HepG2 (cell line): ENCODE data around the gene TMEM258. TPM values are rescaled to one million over a fixed set of nuclear protein-coding genes. Genes with fewer than 3 reads are reported as not detected.
A peak's percentile ranks its signal among the peaks of the same experiment; 100 is the strongest.

Experiments
- ATF6 ChIP-seq: sonication (generic); formaldehyde crosslinking; conservative IDR thresholded peaks from 2 replicates; pipeline ENCODE4 v1.4.0; 2020; ENCODE audit warnings: missing genetic modification reagents
- BCLAF1 ChIP-seq: fragments of 450-650 bp; IDR thresholded peaks from 2 replicates; pipeline ENCODE4 v1.6.1; 2017; ENCODE audit warnings: mild to moderate bottlenecking
- CEBPB ChIP-seq: IDR thresholded peaks from 2 replicates; pipeline ENCODE4 v1.6.1; 2011; ENCODE audit warnings: low read depth, low read length, improper control_type of control experiment, borderline replicate concordance
- DMTF1 ChIP-seq: sonication (generic); formaldehyde crosslinking; IDR thresholded peaks from 2 replicates; pipeline ENCODE4 v1.4.0; 2020; ENCODE audit warnings: mild to moderate bottlenecking, missing genetic modification reagents
- HMG20A ChIP-seq: IDR thresholded peaks from 2 replicates; pipeline ENCODE4 v1.6.1; 2016; ENCODE audit warnings: borderline replicate concordance
- KAT8 ChIP-seq: IDR thresholded peaks from 2 replicates; pipeline ENCODE4 v1.6.1; 2016; ENCODE audit warnings: missing genetic modification reagents, missing compliant biosample characterization
- MLLT10 ChIP-seq: sonication (generic); formaldehyde crosslinking; IDR thresholded peaks from 2 replicates; pipeline ENCODE4 v1.4.0; 2020; ENCODE audit warnings: missing genetic modification reagents
- PAF1 ChIP-seq: IDR thresholded peaks from 2 replicates; pipeline ENCODE4 v1.6.1; 2016; ENCODE audit warnings: missing genetic modification reagents, missing compliant biosample characterization
- SRY ChIP-seq: sonication (generic); formaldehyde crosslinking; IDR thresholded peaks from 2 replicates; pipeline ENCODE4 v1.8.0; 2022; ENCODE audit warnings: mild to moderate bottlenecking, missing genetic modification reagents
- SYNCRIP ChIP-seq: fragments of 200-400 bp; formaldehyde crosslinking; IDR thresholded peaks from 2 replicates; pipeline ENCODE4 v1.6.1; 2018; ENCODE audit warnings: mild to moderate bottlenecking, low read depth, low read length; ENCODE audit not compliant: insufficient read depth
- TAF15 ChIP-seq: fragments of 200-400 bp; formaldehyde crosslinking; IDR thresholded peaks from one replicate; pipeline ENCODE4 v1.6.1; 2018; ENCODE audit warnings: mild to moderate bottlenecking, low read depth, low read length; ENCODE audit not compliant: poor library complexity, severe bottlenecking
- U2AF2 ChIP-seq: fragments of 200-400 bp; formaldehyde crosslinking; IDR thresholded peaks from 2 replicates; pipeline ENCODE4 v1.6.1; 2017; ENCODE audit warnings: low read depth, mild to moderate bottlenecking, low read length
- ZBTB20 ChIP-seq: sonication (generic); formaldehyde crosslinking; IDR thresholded peaks from 2 replicates; pipeline ENCODE4 v1.8.1; 2023; ENCODE audit warnings: missing genetic modification reagents, low read depth, mild to moderate bottlenecking, borderline replicate concordance
- ZFYVE20 ChIP-seq: sonication (generic); formaldehyde crosslinking; IDR thresholded peaks from 2 replicates; pipeline ENCODE4 v1.8.0; 2023; ENCODE audit warnings: low read depth, mild to moderate bottlenecking, moderate library complexity, missing genetic modification reagents, borderline replicate concordance
- ZNF205 ChIP-seq: IDR thresholded peaks from 2 replicates; pipeline ENCODE4 v1.6.1; 2018; ENCODE audit warnings: missing biosample characterization, missing genetic modification reagents
- ZNF296 ChIP-seq: sonication (generic); formaldehyde crosslinking; conservative IDR thresholded peaks from 2 replicates; pipeline ENCODE4 v1.5.0; 2020; ENCODE audit warnings: mild to moderate bottlenecking, missing genetic modification reagents
- ZNF740 ChIP-seq: sonication (generic); formaldehyde crosslinking; IDR thresholded peaks from 2 replicates; pipeline ENCODE4 v1.4.0; 2020; ENCODE audit warnings: missing genetic modification reagents
- ZNF776 ChIP-seq: sonication (generic); formaldehyde crosslinking; IDR thresholded peaks from 2 replicates; pipeline ENCODE4 v1.4.0; 2020; ENCODE audit warnings: mild to moderate bottlenecking, missing genetic modification reagents
- ZNF800 ChIP-seq: sonication (generic); formaldehyde crosslinking; IDR thresholded peaks from 2 replicates; pipeline ENCODE4 v1.4.0; 2020; ENCODE audit warnings: missing genetic modification reagents
- polyA plus RNA-seq, 8 experiments: library from polyadenylated mRNA; depleted of rRNA in 3 of 8; stranded (reverse) in 7 of 8; unstranded in 1 of 8; fragments of >200 nt; fragmentation: Illumina TruSeq in 4 of 8; extraction: Trizol in 4 of 8; gene quantifications; 2 replicates each; pipeline versions ENCODE4 v1.2.1 to v1.2.3, GENCODE V29; 2011 to 2016; ENCODE audit warnings: low read depth in 4 of 8, missing spikeins in 1 of 8, mixed read lengths in 1 of 8; ENCODE audit not compliant: insufficient read depth in 1 of 8
- total RNA-seq, 5 experiments: library from RNA; depleted of rRNA; stranded (reverse); fragments of >200 nt; fragmentation: Illumina TruSeq; extraction: Trizol; gene quantifications; 2 replicates each; pipeline ENCODE4 v1.2.3, GENCODE V29; 2016; ENCODE audit warnings: low read depth in 1 of 5

The TMEM258 gene
- total and polyA plus RNA-seq, 2 of the 13 experiments (the other 11 are each of a cell fraction or from before 2014, with no cell fraction given) = 175 to 424 TPM

- TF ChIP-seq ZNF800 (no peak), ZBTB20 (CRISPR knock-in tag) (peak; percentile 41; the same call in 1 of the 2 replicates), ZNF296 (CRISPR knock-in tag) (no peak), SYNCRIP (no peak), ZFYVE20 (CRISPR knock-in tag) (0 out of 2 replicates have a peak, but pooled peaks have one; percentile 60), KAT8 (peak; percentile 35; the same call in 1 of the 2 replicates), ZNF205 (CRISPR knock-in tag) (no peak), ATF6 (CRISPR knock-in tag) (no peak), TAF15 (no peak), SRY (CRISPR knock-in tag) (peak; percentile 78; the same call in 1 of the 2 replicates), MLLT10 (0 out of 2 replicates have a peak, but pooled peaks have one; percentile 56), DMTF1 (CRISPR knock-in tag) (no peak), ZNF776 (CRISPR knock-in tag) (peak; percentile 74; the same call in 1 of the 2 replicates), U2AF2 (no peak), CEBPB (peak; percentile 83), ZNF740 (CRISPR knock-in tag) (peak; percentile 80), BCLAF1 (no peak), PAF1 (CRISPR knock-in tag) (no peak), HMG20A (CRISPR knock-in tag) (no peak)
Observed at GRCh38 chr11:61814958-61815789, 22.8 kb upstream of the TMEM258 start (continued).
